ENCODE results near the gene EXOC4. TPM values are rescaled to one million over a fixed set of nuclear protein-coding genes. Genes with fewer than 3 reads are reported as not detected.

EXOC4 gene
- total and polyA plus RNA-seq, 2 of the 13 experiments (the other 11 are each of a cell fraction or from before 2014, with no cell fraction given) = 22.5 to 39.0 TPM

- no peak for TF ChIP-seq PRDM4 (CRISPR knock-in tag; IDR thresholded peaks at IDR 0.05; ENCODE audit: borderline replicate concordance)
- no peak for TF ChIP-seq CTCF (CRISPR knock-in tag; IDR thresholded peaks at IDR 0.05)
- peak; percentile 81 for TF ChIP-seq ZNF503 (CRISPR knock-in tag; IDR thresholded peaks at IDR 0.05)
- no peak for TF ChIP-seq ZNF263 (CRISPR knock-in tag; IDR thresholded peaks at IDR 0.05)
- 0 out of 2 replicates have a peak, but pooled peaks have one; percentile 10 for TF ChIP-seq MAFF (IDR thresholded peaks at IDR 0.05; ENCODE audit: low read depth, low read length)
- TF ChIP-seq ARHGAP35 (CRISPR knock-in tag; IDR thresholded peaks at IDR 0.05; ENCODE audit: borderline replicate concordance) = no peak
- no peak for TF ChIP-seq ZNF451 (CRISPR knock-in tag; IDR thresholded peaks at IDR 0.05)
- no peak for TF ChIP-seq ATF7 (IDR thresholded peaks at IDR 0.05)
- TF ChIP-seq ATF7 (CRISPR knock-in tag; IDR thresholded peaks at IDR 0.05) = no peak
- peak; percentile 53; the same call in 1 of the 2 replicates for TF ChIP-seq ZSCAN5A (CRISPR knock-in tag; IDR thresholded peaks at IDR 0.05; ENCODE audit: borderline replicate concordance)
- peak; percentile 87; the same call in 1 of the 2 replicates for TF ChIP-seq FOXJ3 (CRISPR knock-in tag; IDR thresholded peaks at IDR 0.05; ENCODE audit: borderline replicate concordance)
- no peak for TF ChIP-seq JDP2 (CRISPR knock-in tag; IDR thresholded peaks at IDR 0.05; ENCODE audit: borderline replicate concordance)
- no peak for TF ChIP-seq ZNF572 (CRISPR knock-in tag; IDR thresholded peaks at IDR 0.05)
- TF ChIP-seq ERF (CRISPR knock-in tag; IDR thresholded peaks at IDR 0.05) = peak; percentile 79; the same call in 1 of the 2 replicates
- TF ChIP-seq JUND (CRISPR knock-in tag; IDR thresholded peaks at IDR 0.05) = no peak
- TF ChIP-seq DMTF1 (CRISPR knock-in tag; IDR thresholded peaks at IDR 0.05) = no peak
- TF ChIP-seq ZNF800 (CRISPR knock-in tag; IDR thresholded peaks at IDR 0.05) = no peak
Measured at GRCh38 chr7:133815611-133816210, 562.8 kb downstream of the EXOC4 start (continued).

Measured in HepG2 (cell line).